Tibial artery (tissue), 4 donors: ENCODE data around the gene WWTR1.

Source experiments
- DNase-seq, 2 donors: peaks; one replicate each; pipeline ENCODE4 v3.0.0-alpha.2; 2019
- H3K27ac ChIP-seq, 2 donors: fragments of 200-600 bp; sonication (generic) in 1 of 2; 1 replicate in 1 of 2; 2 replicates in 1 of 2; pipeline ENCODE4 v1.5.1; 2018 to 2019; ENCODE audit warnings: mild to moderate bottlenecking in 1 of 2
- H3K27me3 ChIP-seq, 2 donors: fragments of 200-600 bp; sonication (generic) in 1 of 2; one replicate each; pipeline versions ENCODE4 v1.5.1 to v1.6.0; 2016 to 2019
- H3K36me3 ChIP-seq, 3 donors: fragments of 200-600 bp; sonication (generic) in 2 of 3; one replicate each; pipeline ENCODE4 v1.5.1; 2016 to 2019; ENCODE audit warnings: mild to moderate bottlenecking in 2 of 3
- H3K4me1 ChIP-seq, 4 donors: fragments of 200-600 bp; sonication (generic) in 2 of 4; 1 replicate in 3 of 4; 2 replicates in 1 of 4; pipeline ENCODE4 v1.5.1; 2016 to 2019
- H3K4me3 ChIP-seq, 2 donors: fragments of 200-600 bp; sonication (generic) in 1 of 2; 1 replicate in 1 of 2; 2 replicates in 1 of 2; pipeline ENCODE4 v1.5.1; 2018 to 2019; ENCODE audit warnings: mild to moderate bottlenecking in 2 of 2
- H3K9me3 ChIP-seq, 3 donors: fragments of 200-600 bp; sonication (generic) in 1 of 3; one replicate each; pipeline ENCODE4 v1.5.1; 2016 to 2019
- intact Hi-C: fragments of 100-400 bp; cut with DNase I; formaldehyde crosslinking; loops from one replicate; pipeline ENCODE4 v1.15.0; 2023; ENCODE audit warnings: low total_unique reads
- TF ChIP-seq, protein P1 (sequence below), 2 experiments: fragments of 200-600 bp in 1 of 2; fragments of 450-650 bp in 1 of 2; IDR thresholded peaks; one replicate each; pipeline ENCODE4 v1.5.1; 2017 to 2019; ENCODE audit warnings: antibody characterized with exemption in 2 of 2, mild to moderate bottlenecking in 1 of 2, moderate library complexity in 1 of 2

The WWTR1 gene

DNA sequence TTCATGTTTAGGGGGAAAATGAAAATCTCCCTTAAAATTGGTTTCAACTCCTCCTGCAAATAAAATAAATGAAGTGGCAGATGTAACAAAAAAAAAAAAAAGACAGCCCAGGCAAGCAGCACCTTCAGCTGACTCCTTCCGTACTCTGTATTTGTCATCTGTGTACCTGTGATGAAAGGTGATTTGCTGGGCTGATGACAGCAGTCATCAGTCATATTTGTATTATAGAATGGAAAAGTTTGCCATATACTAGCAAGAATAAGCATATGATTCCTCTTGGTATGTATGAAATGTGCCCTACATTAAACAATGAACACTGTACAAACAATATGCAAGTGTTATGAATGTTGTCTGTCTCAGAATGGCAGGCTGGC is 44.1 kb upstream of the WWTR1 start:
- no peak overlapping the region for H3K4me3 ChIP-seq
- intact Hi-C loops: no loop called here
- H3K9me3 ChIP-seq: peaks cover 0 to 11% (median 7%) of the 10 kb centered on the region in 3 donors
- no peaks in the 10 kb centered on the region for H3K4me1 ChIP-seq
- H3K27me3 ChIP-seq: no peaks in the 10 kb centered on the region
- peaks cover 0 to 6% (median 4%) of the 10 kb centered on the region in 3 donors for H3K36me3 ChIP-seq
- TF ChIP-seq, protein P1, sequence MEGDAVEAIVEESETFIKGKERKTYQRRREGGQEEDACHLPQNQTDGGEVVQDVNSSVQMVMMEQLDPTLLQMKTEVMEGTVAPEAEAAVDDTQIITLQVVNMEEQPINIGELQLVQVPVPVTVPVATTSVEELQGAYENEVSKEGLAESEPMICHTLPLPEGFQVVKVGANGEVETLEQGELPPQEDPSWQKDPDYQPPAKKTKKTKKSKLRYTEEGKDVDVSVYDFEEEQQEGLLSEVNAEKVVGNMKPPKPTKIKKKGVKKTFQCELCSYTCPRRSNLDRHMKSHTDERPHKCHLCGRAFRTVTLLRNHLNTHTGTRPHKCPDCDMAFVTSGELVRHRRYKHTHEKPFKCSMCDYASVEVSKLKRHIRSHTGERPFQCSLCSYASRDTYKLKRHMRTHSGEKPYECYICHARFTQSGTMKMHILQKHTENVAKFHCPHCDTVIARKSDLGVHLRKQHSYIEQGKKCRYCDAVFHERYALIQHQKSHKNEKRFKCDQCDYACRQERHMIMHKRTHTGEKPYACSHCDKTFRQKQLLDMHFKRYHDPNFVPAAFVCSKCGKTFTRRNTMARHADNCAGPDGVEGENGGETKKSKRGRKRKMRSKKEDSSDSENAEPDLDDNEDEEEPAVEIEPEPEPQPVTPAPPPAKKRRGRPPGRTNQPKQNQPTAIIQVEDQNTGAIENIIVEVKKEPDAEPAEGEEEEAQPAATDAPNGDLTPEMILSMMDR (IDR thresholded peaks at IDR 0.05): no peak
- DNase-seq: no peak
- no peak overlapping the region for H3K27ac ChIP-seq

DNA sequence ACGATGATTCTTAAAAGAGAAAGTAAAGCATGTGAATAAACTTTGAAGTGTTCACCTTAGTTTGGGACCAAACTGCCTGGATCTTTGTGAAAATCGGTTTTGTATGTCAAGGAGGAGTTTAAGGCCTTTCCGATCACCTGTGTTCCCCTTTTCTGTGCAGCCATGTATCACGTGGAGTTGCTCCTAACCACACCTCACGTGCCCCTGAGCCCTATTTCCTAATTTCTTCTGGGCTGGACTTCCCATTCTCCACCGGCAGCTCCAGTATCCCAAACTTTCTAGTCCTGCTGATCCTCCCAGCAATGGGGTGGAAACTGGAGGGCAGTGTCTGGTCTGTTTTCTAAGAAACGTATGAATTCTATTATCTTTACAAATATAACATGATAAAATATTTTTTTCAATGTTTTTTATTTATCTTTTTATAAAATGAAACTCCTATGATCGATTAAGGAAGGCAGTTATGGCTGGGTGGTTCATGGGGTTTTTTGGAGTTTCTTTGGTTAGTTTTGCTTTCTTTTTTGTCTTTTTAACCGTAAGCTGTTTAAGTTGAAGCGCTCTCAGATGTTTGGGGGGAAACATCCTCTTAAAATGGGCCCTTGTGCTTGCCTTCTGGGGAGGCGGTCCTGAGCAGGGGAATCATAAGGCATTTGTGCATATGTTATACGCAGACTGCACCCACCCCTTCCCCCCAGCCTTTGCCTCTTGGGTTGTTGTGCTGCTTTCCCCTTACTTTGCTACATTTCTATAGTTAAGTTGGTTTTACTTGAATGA is 43.6 kb upstream of the WWTR1 start:
- Histone ChIP-seq H3K4me1 (no peaks in the 10 kb centered on the region), H3K27me3 (no peaks in the 10 kb centered on the region), H3K9me3 (peaks cover 0 to 11% (median 7%) of the 10 kb centered on the region in 3 donors), H3K36me3 (peaks cover 0 to 6% (median 4%) of the 10 kb centered on the region in 3 donors), H3K4me3 (no peak overlapping the region), H3K27ac (no peak overlapping the region)
- intact Hi-C loops: no loop called here
- TF ChIP-seq, protein P1 (IDR thresholded peaks at IDR 0.05): no peak
- DNase-seq: no peak

DNA sequence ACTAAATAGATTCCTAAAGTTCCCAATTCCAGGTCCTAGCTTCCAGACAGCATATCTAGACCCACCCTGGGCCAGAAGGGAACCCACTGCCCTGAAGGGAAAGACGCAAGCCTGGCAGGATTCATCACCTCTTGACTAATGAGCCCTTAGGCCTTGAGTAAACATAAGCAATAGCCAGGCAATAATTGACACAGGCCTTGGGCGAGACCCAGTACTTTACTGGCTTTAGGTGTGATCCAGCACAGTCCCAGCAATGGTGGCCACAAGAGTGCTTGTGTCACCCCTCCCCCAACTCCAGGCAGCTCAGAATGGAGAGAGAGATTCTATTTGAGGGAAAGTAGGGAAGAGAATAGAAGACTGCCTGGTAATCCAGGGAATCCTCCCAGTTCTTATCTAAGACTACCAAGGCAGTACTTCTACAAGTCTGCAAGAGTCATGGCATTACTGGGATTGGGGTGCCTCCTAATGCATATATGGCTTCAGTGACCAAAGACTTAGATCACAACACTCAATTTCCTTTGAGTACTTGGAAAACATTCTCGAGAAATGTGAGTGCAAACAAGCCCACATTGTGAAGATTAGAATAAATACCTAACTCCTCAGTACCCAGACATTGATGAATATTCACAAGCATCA is 30.4 kb upstream of the WWTR1 start:
- TF ChIP-seq, protein P1 (IDR thresholded peaks at IDR 0.05): no peak
- intact Hi-C loops: no loop called here

DNA sequence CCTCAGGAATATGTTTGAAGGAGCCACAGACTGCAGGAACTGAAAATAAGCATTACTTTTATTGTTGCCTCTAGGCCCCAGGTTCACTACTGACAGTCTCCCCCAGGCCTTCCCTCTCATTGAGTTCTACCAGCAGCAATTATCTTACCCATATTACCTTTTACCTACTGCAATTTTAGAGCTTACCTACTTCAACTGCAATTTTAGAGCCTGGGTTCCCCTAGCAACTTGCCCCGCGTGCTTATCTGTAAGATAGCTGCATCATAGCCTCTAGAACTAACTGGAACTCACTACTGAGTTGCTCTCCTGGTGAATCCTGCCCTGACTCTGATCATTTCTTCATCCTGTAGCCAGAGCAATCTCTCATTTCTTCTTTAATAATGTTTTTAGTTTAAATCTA is 29.2 kb upstream of the WWTR1 start:
- TF ChIP-seq, protein P1 (IDR thresholded peaks at IDR 0.05): no peak
- Histone ChIP-seq H3K27me3 (no peaks in the 10 kb centered on the region), H3K36me3 (no peaks in the 10 kb centered on the region), H3K9me3 (no peaks in the 10 kb centered on the region), H3K4me3 (no peak overlapping the region), H3K27ac (no peak overlapping the region), H3K4me1 (no peaks in the 10 kb centered on the region)
- intact Hi-C loops: no loop called here
- no peak for DNase-seq

More for the DNA sequence above, 30.4 kb upstream of the WWTR1 start:
- Histone ChIP-seq H3K36me3 (no peaks in the 10 kb centered on the region), H3K4me1 (no peaks in the 10 kb centered on the region), H3K9me3 (no peaks in the 10 kb centered on the region), H3K27ac (no peak overlapping the region), H3K4me3 (no peak overlapping the region), H3K27me3 (no peaks in the 10 kb centered on the region)
- DNase-seq: no peak

DNA sequence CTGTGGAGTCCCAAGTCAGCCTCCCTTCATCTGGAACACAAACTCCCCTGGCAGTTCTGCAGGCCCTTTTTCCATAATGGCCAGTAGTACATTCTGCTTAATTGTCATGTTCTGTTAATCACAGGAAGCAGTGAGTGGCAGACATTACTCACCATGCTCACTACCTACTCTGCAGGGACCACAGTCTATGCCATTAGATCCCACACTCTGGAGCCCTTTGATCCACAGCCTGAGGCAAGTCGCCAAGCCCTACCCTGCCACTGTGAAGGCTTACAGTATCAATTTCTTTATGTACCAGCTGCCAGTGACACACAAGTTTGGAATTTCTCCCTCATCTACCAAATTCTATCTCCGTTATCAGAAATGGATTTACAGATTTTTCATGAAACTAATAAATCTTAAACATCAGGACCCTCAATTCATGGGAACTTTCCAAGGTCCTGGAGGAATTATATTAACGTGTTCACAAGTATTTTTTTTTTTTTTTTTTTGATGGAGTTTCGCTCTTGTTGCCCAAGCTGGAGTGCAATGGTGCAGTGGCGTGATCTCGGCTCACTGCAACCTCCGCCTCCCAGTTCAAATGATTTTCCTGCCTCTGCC is 20.6 kb upstream of the WWTR1 start:
- DNase-seq: no peak
- Histone ChIP-seq H3K27me3 (no peaks in the 10 kb centered on the region), H3K27ac (no peak overlapping the region), H3K36me3 (no peaks in the 10 kb centered on the region), H3K4me3 (no peak overlapping the region), H3K4me1 (no peaks in the 10 kb centered on the region), H3K9me3 (no peaks in the 10 kb centered on the region)
- TF ChIP-seq, protein P1 (IDR thresholded peaks at IDR 0.05): no peak
- intact Hi-C loops: no loop called here
